MM.1S (cell line): Measurements from ENCODE around the gene PLCG2.
A peak's percentile ranks its signal among the peaks of the same experiment; 100 is the strongest.

Source experiments
- DNase-seq: peaks from one replicate; pipeline ENCODE4 v3.0.0-alpha.2; 2015
- H2AFZ ChIP-seq: fragments of 300-600 bp; sonication (generic); 2 replicates; pipeline ENCODE4 v1.6.0; 2016; ENCODE audit warnings: antibody characterized with exemption, low read length
- H3F3A ChIP-seq: fragments of 300-600 bp; sonication (generic); 2 replicates; pipeline ENCODE4 v1.6.1; 2016; ENCODE audit warnings: mild to moderate bottlenecking, antibody characterized with exemption, low read length, moderate library complexity, mixed read lengths; ENCODE audit not compliant: insufficient read depth
- H3K27ac ChIP-seq: fragments of 300-600 bp; sonication (generic); 2 replicates; pipeline ENCODE4 v1.5.1; 2016; ENCODE audit warnings: mild to moderate bottlenecking, low read length
- H3K27me3 ChIP-seq: fragments of 300-600 bp; sonication (generic); replicated peaks from 2 replicates; pipeline ENCODE4 v1.6.0; 2016; ENCODE audit warnings: low read length; ENCODE audit not compliant: insufficient read depth
- H3K36me3 ChIP-seq: fragments of 300-600 bp; sonication (generic); replicated peaks from 2 replicates; pipeline ENCODE4 v1.6.1; 2016; ENCODE audit warnings: mild to moderate bottlenecking, low read length, mixed read lengths; ENCODE audit not compliant: insufficient read depth
- H3K4me1 ChIP-seq: fragments of 300-600 bp; sonication (generic); 2 replicates; pipeline ENCODE4 v1.6.1; 2016; ENCODE audit warnings: low read length, mixed read lengths
- H3K4me2 ChIP-seq: fragments of 300-600 bp; sonication (generic); 2 replicates; pipeline ENCODE4 v1.6.0; 2016; ENCODE audit warnings: low read depth, low read length
- H3K4me3 ChIP-seq: fragments of 300-600 bp; sonication (generic); 2 replicates; pipeline ENCODE4 v1.5.1; 2016; ENCODE audit warnings: low read length, mixed read lengths
- H3K79me2 ChIP-seq: fragments of 300-600 bp; sonication (generic); 2 replicates; pipeline ENCODE4 v1.6.1; 2016; ENCODE audit warnings: mixed run types, low read length, mixed read lengths
- H3K9ac ChIP-seq: fragments of 300-600 bp; sonication (generic); 2 replicates; pipeline ENCODE4 v1.6.1; 2016; ENCODE audit warnings: low read length, mixed read lengths
- H3K9me2 ChIP-seq: fragments of 300-600 bp; sonication (generic); replicated peaks from 2 replicates; pipeline ENCODE4 v1.6.1; 2016; ENCODE audit warnings: mild to moderate bottlenecking, low read length, mixed read lengths; ENCODE audit not compliant: insufficient read depth
- H3K9me3 ChIP-seq: fragments of 300-600 bp; sonication (generic); replicated peaks from 2 replicates; pipeline ENCODE4 v1.6.1; 2016; ENCODE audit warnings: mild to moderate bottlenecking, low read length, mixed read lengths; ENCODE audit not compliant: insufficient read depth
- H4K20me1 ChIP-seq: fragments of 300-600 bp; sonication (generic); 2 replicates; pipeline ENCODE4 v1.6.1; 2016; ENCODE audit warnings: mild to moderate bottlenecking, low read length, moderate library complexity, mixed read lengths; ENCODE audit not compliant: insufficient read depth
- EZH2 ChIP-seq: fragments of 300-600 bp; sonication (generic); optimal IDR thresholded peaks from 2 replicates; pipeline ENCODE3; 2017; ENCODE audit warnings: low read depth, mild to moderate bottlenecking, antibody characterized with exemption, low read length, mixed read lengths
- EZH2phosphoT487 ChIP-seq: fragments of 300-600 bp; sonication (generic); IDR thresholded peaks from 2 replicates; pipeline ENCODE4 v1.6.1; 2018; ENCODE audit warnings: antibody characterized with exemption, low read length
- TF ChIP-seq, protein P1 (sequence below): fragments of 300-600 bp; sonication (generic); IDR thresholded peaks from 2 replicates; pipeline ENCODE4 v1.5.1; 2016; ENCODE audit warnings: antibody characterized with exemption, low read length, mixed read lengths

The PLCG2 gene

GRCh38 chr16:81992859-81993258 is 213.8 kb downstream of the PLCG2 start:
- no peak overlapping the region for H3K4me3 ChIP-seq
- H3K9me3 ChIP-seq = no peaks in the 10 kb centered on the region
- no peaks in the 10 kb centered on the region for H3K36me3 ChIP-seq
- no peaks in the 10 kb centered on the region for H3K79me2 ChIP-seq
- no peak overlapping the region for H2AFZ ChIP-seq
- H3K4me2 ChIP-seq = no peak overlapping the region
- no peaks in the 10 kb centered on the region for H4K20me1 ChIP-seq
- no peaks in the 10 kb centered on the region for H3K9me2 ChIP-seq
- H3K27me3 ChIP-seq = no peaks in the 10 kb centered on the region
- no peaks in the 10 kb centered on the region for H3K4me1 ChIP-seq
- no peak for TF ChIP-seq EZH2phosphoT487
- DNase-seq = no peak
- H3K27ac ChIP-seq = no peak overlapping the region
- no peaks in the 10 kb centered on the region for H3F3A ChIP-seq
- no peak overlapping the region for H3K9ac ChIP-seq

DNA sequence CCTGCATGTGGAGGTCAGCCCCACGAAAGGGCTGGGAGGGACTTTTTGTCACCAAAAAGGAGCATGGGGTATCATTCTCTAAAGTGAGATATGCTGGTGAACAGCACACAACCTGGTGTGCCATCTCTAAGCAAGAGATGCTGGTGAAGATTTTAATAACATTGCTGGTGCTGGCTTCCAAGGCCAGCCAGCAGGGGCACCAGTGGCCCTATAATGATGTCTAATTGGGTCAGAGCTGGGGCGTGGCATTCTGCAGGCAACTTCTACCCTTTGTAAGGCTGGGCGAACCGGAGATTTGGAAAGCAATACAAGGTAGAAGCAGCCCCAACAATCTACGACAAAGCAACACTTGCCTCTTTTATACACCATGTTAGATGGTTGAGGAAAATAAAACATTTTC is 215.4 kb downstream of the PLCG2 start:
- Histone ChIP-seq H3K9ac (no peak overlapping the region), H3K4me3 (no peak overlapping the region), H3K4me2 (no peak overlapping the region), H3K79me2 (no peaks in the 10 kb centered on the region), H3K27me3 (no peaks in the 10 kb centered on the region), H3K27ac (no peak overlapping the region), H4K20me1 (no peaks in the 10 kb centered on the region), H3F3A (no peaks in the 10 kb centered on the region), H3K36me3 (no peaks in the 10 kb centered on the region), H2AFZ (no peak overlapping the region), H3K4me1 (no peaks in the 10 kb centered on the region), H3K9me2 (no peaks in the 10 kb centered on the region), H3K9me3 (no peaks in the 10 kb centered on the region)
- no peak for DNase-seq
- TF ChIP-seq EZH2 (no peak), EZH2phosphoT487 (no peak)
- TF ChIP-seq, protein P1, sequence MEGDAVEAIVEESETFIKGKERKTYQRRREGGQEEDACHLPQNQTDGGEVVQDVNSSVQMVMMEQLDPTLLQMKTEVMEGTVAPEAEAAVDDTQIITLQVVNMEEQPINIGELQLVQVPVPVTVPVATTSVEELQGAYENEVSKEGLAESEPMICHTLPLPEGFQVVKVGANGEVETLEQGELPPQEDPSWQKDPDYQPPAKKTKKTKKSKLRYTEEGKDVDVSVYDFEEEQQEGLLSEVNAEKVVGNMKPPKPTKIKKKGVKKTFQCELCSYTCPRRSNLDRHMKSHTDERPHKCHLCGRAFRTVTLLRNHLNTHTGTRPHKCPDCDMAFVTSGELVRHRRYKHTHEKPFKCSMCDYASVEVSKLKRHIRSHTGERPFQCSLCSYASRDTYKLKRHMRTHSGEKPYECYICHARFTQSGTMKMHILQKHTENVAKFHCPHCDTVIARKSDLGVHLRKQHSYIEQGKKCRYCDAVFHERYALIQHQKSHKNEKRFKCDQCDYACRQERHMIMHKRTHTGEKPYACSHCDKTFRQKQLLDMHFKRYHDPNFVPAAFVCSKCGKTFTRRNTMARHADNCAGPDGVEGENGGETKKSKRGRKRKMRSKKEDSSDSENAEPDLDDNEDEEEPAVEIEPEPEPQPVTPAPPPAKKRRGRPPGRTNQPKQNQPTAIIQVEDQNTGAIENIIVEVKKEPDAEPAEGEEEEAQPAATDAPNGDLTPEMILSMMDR = peak; percentile 15; the same call in 1 of the 2 replicates

GRCh38 chr16:81995651-81996050 is 216.6 kb downstream of the PLCG2 start:
- no peaks in the 10 kb centered on the region for H3F3A ChIP-seq
- no peak overlapping the region for H2AFZ ChIP-seq
- no peak overlapping the region for H3K27ac ChIP-seq
- no peak for DNase-seq
- H3K4me2 ChIP-seq = no peak overlapping the region
- H3K79me2 ChIP-seq = no peaks in the 10 kb centered on the region
- H3K36me3 ChIP-seq = no peaks in the 10 kb centered on the region
- H3K9me3 ChIP-seq = no peaks in the 10 kb centered on the region
- H3K4me3 ChIP-seq = no peak overlapping the region
- H3K27me3 ChIP-seq = no peaks in the 10 kb centered on the region
- H3K9ac ChIP-seq = no peak overlapping the region
- TF ChIP-seq EZH2 (no peak), EZH2phosphoT487 (no peak)
- TF ChIP-seq, protein P1 = no peak
- no peaks in the 10 kb centered on the region for H3K4me1 ChIP-seq
- H4K20me1 ChIP-seq = no peaks in the 10 kb centered on the region
- H3K9me2 ChIP-seq = no peaks in the 10 kb centered on the region

DNA sequence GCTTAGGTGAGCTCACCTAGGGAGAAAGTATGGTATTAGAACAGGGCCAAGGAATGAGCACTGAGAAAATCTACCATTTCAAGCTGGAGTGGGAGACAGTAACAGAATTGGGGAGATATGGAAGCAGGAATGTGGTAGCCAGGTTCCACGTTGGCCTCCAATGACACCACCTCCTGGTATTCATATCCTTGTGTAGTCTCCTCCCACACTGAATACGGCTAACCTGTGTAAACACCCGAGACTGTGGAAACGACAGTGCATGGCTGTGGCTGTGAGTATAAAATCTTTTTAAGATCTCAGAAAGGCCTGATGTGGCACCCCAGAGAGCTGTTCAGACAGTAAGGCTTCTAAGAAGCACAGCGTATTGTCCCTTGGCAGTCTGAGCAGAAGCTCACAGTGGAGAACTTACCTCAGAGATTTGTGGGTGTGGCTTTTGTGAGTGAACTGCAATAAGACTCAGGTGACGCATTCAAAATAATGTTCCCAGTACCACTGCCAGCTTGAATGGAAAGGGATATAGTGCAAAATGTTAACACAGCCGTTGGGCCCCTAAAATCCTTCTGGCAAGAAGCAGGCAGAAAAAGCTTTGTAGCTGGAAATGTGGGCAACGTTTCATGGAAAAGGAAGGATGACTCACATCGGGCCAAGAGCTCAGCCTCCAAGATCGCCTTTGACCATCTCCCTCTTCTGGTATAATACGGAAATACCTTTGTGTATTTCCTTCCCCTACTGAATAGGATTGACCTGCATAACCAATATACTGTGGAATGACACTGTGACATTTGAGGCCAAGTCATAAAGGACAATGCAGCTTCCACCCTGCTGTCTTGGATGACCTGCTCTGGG is 217.8 kb downstream of the PLCG2 start:
- DNase-seq = no peak
- no peak overlapping the region for H3K27ac ChIP-seq
- TF ChIP-seq, protein P1 = no peak
- no peak for TF ChIP-seq EZH2
- TF ChIP-seq EZH2phosphoT487 = no peak
- H3K27me3 ChIP-seq = no peaks in the 10 kb centered on the region
- H3K79me2 ChIP-seq = no peaks in the 10 kb centered on the region
- H3K4me2 ChIP-seq = no peak overlapping the region
- H3K9ac ChIP-seq = no peak overlapping the region
- H3K36me3 ChIP-seq = no peaks in the 10 kb centered on the region
- no peak overlapping the region for H3K4me3 ChIP-seq
- H3K9me2 ChIP-seq = no peaks in the 10 kb centered on the region
- H4K20me1 ChIP-seq = no peaks in the 10 kb centered on the region
- H2AFZ ChIP-seq = no peak overlapping the region
- no peaks in the 10 kb centered on the region for H3F3A ChIP-seq
- H3K9me3 ChIP-seq = no peaks in the 10 kb centered on the region
- no peaks in the 10 kb centered on the region for H3K4me1 ChIP-seq
